ENCODE data around the gene C11orf68. TPM values are rescaled to one million over a fixed set of nuclear protein-coding genes. Genes with fewer than 3 reads are reported as not detected.

The C11orf68 gene
- 10 to 100 TPM; 11.5 to 53.0 (median 29.7) TPM for total RNA-seq

GRCh38 chr11:65918211-65919140 is at the start of gene C11orf68:
C11orf68 (minus strand) TSS chr11:65919062; CDS start chr11:65919031, 31 bp downstream.
- TF ChIP-seq CTCF (IDR thresholded peaks at IDR 0.05) (no peak), POLR2A (IDR thresholded peaks at IDR 0.05) (peak; percentile 61 to 83)
- peak in 1 of 2 donors; percentile 56 for DNase-seq
- Histone ChIP-seq H3K27me3 (no peaks in the 10 kb centered on the region), H3K4me3 (peak within 1 kb of the TSS; percentile 90 to 98), H3K4me1 (peaks cover 23 to 39% of the 10 kb centered on the region in 2 donors), H3K27ac (peak within 1 kb of the TSS; percentile 94 to 97), H3K9me3 (no peaks in the 10 kb centered on the region), H3K36me3 (no peaks in the 10 kb centered on the region)
- intact Hi-C loops (cut with DNase I; ENCODE audit: low total_unique reads) = no loop called here

GRCh38 chr11:65967329-65967934 is 48.6 kb upstream of the C11orf68 start:
- no peaks in the 10 kb centered on the region for H3K36me3 ChIP-seq
- no peak for TF ChIP-seq CTCF (IDR thresholded peaks at IDR 0.05)
- TF ChIP-seq POLR2A (IDR thresholded peaks at IDR 0.05) = no peak
- intact Hi-C loops (cut with DNase I; ENCODE audit: low total_unique reads) = no loop called here
- H3K4me1 ChIP-seq = peaks cover 9 to 10% of the 10 kb centered on the region in 2 donors
- no peaks in the 10 kb centered on the region for H3K27me3 ChIP-seq
- H3K9me3 ChIP-seq = no peaks in the 10 kb centered on the region
- DNase-seq = no peak
- H3K4me3 ChIP-seq = no peak overlapping the region
- no peak overlapping the region for H3K27ac ChIP-seq

- intact Hi-C loops (cut with DNase I; ENCODE audit: low total_unique reads) = no loop called here
These were observed 47.3 kb upstream of the C11orf68 start for GRCh38 chr11:65965986-65966762.

GRCh38 chr11:65964906-65965305 is 46.0 kb upstream of the C11orf68 start:
- Histone ChIP-seq H3K4me1 (peaks cover 9 to 12% of the 10 kb centered on the region in 2 donors), H3K4me3 (no peak overlapping the region), H3K27me3 (no peaks in the 10 kb centered on the region), H3K27ac (no peak overlapping the region), H3K36me3 (no peaks in the 10 kb centered on the region), H3K9me3 (no peaks in the 10 kb centered on the region)
- TF ChIP-seq POLR2A (IDR thresholded peaks at IDR 0.05) (no peak), CTCF (IDR thresholded peaks at IDR 0.05) (no peak)
- DNase-seq = no peak
- intact Hi-C loops (cut with DNase I; ENCODE audit: low total_unique reads) = no loop called here

More at GRCh38 chr11:65965986-65966762, 47.3 kb upstream of the C11orf68 start:
- no peak overlapping the region for H3K27ac ChIP-seq
- no peaks in the 10 kb centered on the region for H3K36me3 ChIP-seq
- TF ChIP-seq CTCF (IDR thresholded peaks at IDR 0.05) (no peak), POLR2A (IDR thresholded peaks at IDR 0.05) (no peak)
- H3K4me1 ChIP-seq = peaks cover 9 to 12% of the 10 kb centered on the region in 2 donors
- no peaks in the 10 kb centered on the region for H3K9me3 ChIP-seq
- no peak for DNase-seq
- H3K4me3 ChIP-seq = no peak overlapping the region
- H3K27me3 ChIP-seq = no peaks in the 10 kb centered on the region

All from uterus (tissue), 4 donors.